ENCODE results near the gene NAIF1.

NAIF1 gene

GRCh38 chr9:128102196-128102595 is 35.1 kb upstream of the NAIF1 start:
- DNase-seq (ENCODE audit: low spot score), result no peak

DNA sequence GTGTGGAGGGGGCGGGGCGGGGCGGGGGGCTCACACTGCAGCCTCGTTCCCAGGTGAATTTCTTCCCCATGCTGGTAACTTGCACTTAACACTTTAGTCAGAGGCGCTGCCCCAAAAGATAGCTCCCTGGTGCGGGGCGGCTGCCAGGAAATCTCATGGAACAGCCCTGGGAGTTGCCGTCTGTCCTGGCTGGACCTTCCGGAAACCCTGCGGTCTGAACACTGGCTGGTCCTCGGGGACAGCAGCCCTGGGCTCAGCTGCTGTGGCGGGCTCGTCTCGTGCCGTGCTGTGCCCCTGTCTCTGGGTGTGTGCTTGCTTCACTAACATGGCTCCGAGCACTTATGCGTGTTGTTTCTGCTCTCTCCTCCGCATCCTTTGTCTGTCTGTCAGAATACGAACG is 34.6 kb upstream of the NAIF1 start:
- no peak for DNase-seq (ENCODE audit: low spot score)

DNA sequence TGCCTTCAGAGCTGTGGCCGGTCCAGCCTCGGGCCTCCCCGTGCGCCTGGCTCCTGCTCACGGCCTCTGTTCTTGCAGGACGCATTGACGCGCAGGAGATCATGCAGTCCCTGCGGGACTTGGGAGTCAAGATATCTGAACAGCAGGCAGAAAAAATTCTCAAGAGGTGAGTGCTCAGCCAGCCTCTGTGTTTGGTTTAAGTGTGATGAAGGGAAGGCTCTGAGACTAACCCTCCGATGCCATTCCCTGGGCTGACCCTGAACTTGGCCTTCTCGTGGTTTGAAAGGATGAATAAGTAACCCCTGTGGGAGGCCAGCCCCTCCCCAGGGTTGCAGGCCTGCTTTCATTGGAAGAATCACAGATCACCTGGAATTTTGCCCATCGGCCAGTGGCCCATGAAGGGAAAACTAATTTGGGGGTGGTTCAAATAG is 34.1 kb upstream of the NAIF1 start:
- no peak for DNase-seq (ENCODE audit: low spot score)

GRCh38 chr9:128100581-128100980 is 33.5 kb upstream of the NAIF1 start:
- no peak for DNase-seq (ENCODE audit: low spot score)

GRCh38 chr9:128099932-128100491 is 32.9 kb upstream of the NAIF1 start:
- DNase-seq (ENCODE audit: low spot score), result no peak

- DNase-seq (ENCODE audit: low spot score), result no peak
These were observed 32.3 kb upstream of the NAIF1 start for GRCh38 chr9:128099231-128099931.

DNA sequence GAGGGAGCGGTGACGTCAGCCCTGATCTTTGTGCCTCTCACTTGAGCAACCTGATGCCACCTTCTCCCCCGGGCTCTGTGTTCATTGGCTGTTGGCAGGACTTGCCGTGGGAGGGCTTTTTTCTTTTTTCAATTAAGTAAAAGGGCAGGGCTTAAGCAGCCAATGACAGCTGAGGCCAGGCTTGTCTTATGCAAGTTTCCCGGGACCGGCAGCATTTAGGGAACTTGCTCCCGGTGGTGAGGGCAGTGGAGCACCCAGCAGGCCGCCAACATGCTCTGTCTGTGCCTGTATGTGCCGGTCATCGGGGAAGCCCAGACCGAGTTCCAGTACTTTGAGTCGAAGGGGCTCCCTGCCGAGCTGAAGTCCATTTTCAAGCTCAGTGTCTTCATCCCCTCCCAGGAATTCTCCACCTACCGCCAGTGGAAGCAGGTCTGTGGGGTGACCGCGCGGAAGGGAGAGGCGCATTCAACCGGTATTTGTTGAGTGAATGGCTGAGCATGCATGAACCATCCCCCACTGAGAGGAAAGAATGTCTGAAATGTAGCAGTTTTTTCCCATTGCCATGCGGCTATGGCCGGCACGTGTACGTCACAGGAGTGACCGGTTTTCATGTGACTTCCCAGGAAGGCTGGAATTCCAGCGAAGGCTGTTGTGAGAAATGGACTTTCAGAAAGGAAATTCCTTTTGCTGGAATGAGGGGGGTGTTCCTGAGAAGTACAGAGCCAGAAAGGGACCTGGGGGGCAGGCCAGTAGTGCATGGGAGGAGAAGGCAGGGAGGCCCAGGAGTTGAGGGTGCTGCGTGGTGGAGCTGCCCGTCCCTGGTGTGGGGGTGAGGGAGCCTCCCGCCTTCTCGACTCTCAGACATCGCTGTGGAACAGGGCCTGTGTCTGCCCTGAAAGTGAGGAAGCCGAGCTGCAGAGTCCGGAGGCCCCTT is 31.4 kb upstream of the NAIF1 start:
- DNase-seq (ENCODE audit: low spot score), result peak; percentile 94

DNA sequence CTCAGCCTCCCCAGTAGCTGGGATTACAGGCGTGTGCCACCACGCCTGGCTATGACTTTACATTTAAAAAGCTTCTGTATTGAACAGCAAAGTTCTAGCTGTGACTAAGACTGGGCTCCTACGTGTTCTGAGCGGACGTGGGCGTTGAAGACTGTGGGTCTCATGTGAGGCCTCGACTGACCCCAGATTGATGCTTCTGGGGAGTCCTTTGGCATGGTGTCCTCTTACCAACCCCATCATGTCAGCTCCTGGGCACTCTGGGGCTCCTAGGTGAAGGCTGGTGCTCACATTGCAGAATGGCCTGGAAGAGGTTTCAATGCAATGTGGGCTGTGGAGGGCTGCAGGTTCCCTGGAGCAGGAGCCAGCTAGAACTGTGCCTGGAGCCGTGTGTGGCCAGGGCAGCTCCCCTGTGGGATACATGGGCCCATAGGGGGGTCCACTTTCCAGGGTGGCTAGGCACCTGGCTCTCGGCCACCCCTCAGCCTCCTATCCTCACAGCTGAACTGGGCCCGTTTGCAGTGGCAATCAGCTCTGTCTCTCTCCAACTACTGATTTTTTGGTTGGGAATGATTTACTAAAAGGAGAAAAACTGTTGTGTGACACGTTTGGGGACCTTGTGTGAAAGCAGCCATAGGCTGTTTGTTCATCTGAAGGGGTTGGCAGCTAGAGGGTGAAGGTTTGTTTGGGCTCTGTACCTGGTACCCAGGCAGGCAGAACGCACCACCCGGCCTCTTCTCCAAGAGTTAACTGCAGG is 30.6 kb upstream of the NAIF1 start:
- DNase-seq (ENCODE audit: low spot score), result no peak

DNA sequence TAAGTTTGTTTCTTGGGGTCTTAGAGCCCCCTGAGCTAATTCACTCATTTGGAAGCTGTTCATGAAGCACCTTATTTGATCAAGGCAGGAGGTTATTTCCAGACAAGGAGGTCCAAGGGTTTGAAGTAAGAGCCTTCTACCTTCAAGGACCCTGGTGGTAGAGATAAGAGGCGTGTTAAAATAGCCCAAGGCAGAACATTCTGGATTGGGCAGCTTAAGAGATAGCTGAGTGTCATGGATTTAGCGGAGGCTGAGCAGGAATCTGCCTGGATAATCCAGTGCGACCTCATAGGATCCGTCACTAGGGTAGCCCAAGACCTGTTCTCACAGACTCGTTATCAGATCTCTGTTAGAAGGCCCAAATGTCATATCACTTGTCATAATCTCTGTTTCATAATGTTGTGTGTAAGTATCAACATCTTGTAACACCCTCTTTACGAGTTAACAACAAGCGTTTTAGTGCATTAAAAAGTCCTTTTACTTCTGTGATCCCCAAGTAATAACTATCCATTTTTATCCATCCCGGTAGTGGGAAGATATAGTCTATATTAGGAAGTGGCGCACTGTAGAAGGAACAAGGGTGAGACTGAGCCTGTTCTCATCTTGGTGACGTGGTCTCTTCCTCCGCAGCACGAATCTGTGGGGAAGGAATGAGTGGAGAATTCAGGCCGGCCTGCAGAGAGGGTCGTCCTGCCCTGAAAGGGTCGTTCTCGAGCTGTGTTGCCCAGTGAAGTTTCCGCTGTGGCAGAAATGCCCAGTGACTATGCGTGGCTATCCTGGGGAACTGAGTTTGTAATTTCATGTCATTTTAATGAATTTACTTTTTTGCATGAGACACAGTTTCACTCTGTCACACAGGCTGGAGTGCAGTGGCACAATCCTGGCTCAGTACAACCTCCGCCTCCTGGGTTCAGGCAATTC is 29.8 kb upstream of the NAIF1 start:
- DNase-seq (ENCODE audit: low spot score), result no peak

GRCh38 chr9:128094950-128095544 is 27.9 kb upstream of the NAIF1 start:
- DNase-seq (ENCODE audit: low spot score), result no peak

- DNase-seq (ENCODE audit: low spot score), result peak; percentile 69
These were observed 27.2 kb upstream of the NAIF1 start for GRCh38 chr9:128094166-128094949.

GRCh38 chr9:128093011-128093410 is 25.9 kb upstream of the NAIF1 start:
- no peak for DNase-seq (ENCODE audit: low spot score)

DNA sequence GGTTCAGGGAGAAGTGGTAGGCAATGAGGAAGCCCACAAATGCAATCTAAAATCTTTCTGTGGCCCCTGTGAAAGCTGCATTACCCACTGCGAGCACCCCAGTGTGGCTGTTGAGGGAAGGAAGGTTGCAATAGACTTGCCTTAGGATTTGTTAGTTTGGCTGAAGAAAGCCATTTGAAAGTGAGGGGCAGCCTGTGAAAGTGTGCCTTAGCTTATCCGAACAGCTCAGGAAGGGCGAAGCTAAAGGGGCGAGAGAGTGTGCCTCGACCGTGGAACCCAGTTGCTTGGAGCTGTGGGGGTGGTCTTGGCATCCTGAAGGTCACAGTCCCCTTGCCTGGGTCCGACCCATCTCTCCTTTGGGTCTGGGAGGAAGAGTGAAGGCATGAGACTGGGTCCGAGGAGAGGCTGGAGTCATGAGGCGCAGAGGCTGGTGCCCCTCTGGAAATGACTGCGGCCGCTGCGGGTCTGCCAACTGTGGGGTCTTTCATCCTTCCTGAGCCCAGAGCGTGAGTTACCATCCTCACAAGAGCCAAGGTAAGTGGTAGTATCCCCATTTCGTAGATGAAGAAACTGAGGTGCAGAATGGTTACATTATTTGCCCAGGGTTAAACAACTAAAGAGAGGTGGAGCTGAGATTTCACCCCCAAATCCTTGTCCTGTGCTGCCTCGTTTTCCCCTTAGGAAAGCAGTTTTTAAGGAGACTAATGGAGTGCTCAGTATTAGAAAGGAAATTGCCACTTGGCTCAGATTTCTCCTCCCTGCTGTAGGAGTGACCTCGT is 25.3 kb upstream of the NAIF1 start:
- no peak for DNase-seq (ENCODE audit: low spot score)

DNA sequence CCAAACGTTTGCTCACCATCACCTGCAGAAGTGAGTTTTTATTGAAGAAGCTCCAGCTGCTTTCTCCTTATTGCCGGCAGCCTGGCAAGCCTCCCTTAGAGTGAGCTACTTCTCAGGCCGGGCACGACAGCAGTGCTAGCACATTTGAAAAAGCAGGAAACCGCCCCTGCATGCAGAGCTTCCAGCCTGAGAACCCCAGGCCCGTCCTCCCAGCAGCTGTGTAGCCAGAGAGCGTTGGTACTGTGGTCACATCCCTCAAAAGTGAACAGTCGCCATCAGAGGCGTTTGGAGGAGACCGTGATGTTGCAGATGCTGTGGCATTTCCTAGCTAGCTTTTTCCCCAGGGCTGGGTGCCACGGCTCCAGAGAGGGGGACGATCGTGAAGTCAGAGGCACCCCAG is 24.5 kb upstream of the NAIF1 start:
- DNase-seq (ENCODE audit: low spot score), result no peak

DNA sequence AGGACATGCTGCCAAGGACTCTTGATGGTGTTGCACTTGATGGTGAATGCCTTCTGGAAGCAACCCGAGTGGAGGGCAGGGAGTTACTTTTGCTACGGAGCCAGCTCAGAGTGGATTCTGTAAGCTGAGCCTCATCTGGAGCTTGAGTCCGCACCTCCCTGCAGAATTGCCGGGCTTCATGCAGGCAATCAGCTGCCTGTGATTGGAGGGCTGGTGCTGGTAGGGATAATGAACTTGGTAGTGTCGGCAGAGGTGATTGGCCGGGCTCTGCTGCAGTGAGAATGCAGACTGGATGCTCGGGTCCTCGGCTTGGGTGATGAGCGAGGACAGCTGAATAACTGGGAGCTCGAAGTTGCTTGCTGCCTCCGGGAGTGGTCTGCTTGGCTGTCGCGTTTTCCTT is 24.0 kb upstream of the NAIF1 start:
- no peak for DNase-seq (ENCODE audit: low spot score)

- no peak for DNase-seq (ENCODE audit: low spot score)
These were observed 22.2 kb upstream of the NAIF1 start for GRCh38 chr9:128089299-128089698.

- DNase-seq (ENCODE audit: low spot score), result no peak
These were observed 21.3 kb upstream of the NAIF1 start for GRCh38 chr9:128088253-128088945.

- no peak for DNase-seq (ENCODE audit: low spot score)
These were observed 20.1 kb upstream of the NAIF1 start for GRCh38 chr9:128087262-128087661.

- no peak for DNase-seq (ENCODE audit: low spot score)
These were observed 18.8 kb upstream of the NAIF1 start for GRCh38 chr9:128085943-128086342.

Data from ecto neural progenitor cell (in vitro differentiated cells).